Measurements from ENCODE around the gene TASP1. TPM values are rescaled to one million over a fixed set of nuclear protein-coding genes. Genes with fewer than 3 reads are reported as not detected.

The TASP1 gene
- total RNA-seq, 1 donor from 2014 or later: 4.8 TPM

DNA sequence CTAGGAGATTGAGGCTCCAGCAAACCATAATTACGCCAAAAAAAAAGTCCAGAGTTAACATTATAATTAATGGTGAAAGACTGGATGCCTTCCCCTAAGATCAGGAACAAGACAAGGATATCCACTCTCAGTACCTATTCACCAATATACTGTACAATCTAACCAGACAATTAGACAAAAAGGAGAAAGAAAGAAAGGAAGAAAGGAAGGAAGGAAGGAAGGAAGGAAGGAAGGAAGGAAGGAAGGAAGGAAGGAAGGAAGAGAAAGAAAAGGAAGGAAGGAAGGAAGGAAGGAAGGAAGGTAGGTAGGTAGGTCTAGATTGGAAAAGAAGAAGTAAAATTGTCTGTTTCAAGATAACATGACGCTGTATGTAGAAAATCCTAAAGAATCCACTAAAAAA, 50.7 kb downstream of the TASP1 start:
- no peak for DNase-seq (ENCODE audit: low read depth)
- no peak overlapping the region for H3K4me3 ChIP-seq (ENCODE audit: low read depth, low read length)
- TF ChIP-seq, protein P1, sequence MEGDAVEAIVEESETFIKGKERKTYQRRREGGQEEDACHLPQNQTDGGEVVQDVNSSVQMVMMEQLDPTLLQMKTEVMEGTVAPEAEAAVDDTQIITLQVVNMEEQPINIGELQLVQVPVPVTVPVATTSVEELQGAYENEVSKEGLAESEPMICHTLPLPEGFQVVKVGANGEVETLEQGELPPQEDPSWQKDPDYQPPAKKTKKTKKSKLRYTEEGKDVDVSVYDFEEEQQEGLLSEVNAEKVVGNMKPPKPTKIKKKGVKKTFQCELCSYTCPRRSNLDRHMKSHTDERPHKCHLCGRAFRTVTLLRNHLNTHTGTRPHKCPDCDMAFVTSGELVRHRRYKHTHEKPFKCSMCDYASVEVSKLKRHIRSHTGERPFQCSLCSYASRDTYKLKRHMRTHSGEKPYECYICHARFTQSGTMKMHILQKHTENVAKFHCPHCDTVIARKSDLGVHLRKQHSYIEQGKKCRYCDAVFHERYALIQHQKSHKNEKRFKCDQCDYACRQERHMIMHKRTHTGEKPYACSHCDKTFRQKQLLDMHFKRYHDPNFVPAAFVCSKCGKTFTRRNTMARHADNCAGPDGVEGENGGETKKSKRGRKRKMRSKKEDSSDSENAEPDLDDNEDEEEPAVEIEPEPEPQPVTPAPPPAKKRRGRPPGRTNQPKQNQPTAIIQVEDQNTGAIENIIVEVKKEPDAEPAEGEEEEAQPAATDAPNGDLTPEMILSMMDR (conservative IDR thresholded peaks at IDR 0.05; ENCODE audit: low read depth, low read length): no peak

DNA sequence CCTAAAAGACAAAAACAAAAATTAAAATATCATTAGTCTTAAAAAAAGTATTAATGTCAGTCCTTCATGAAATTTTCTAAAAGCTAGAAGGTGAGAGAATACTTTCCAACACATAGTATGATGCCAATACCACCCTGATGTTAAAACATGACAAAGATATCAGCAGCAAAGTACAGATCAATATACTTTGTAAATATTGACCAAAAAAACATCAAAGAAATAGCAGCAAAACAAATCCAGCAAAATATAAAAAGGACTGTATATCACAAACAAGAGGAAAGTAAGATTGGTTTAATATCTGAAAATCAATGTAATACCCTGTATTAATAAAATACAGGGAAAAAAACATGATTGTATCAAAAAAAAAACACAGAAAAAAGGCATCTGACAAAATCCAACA, 51.4 kb downstream of the TASP1 start:
- no peak for DNase-seq (ENCODE audit: low read depth)
- TF ChIP-seq, protein P1 (conservative IDR thresholded peaks at IDR 0.05; ENCODE audit: low read depth, low read length): no peak
- no peak overlapping the region for H3K4me3 ChIP-seq (ENCODE audit: low read depth, low read length)

DNA sequence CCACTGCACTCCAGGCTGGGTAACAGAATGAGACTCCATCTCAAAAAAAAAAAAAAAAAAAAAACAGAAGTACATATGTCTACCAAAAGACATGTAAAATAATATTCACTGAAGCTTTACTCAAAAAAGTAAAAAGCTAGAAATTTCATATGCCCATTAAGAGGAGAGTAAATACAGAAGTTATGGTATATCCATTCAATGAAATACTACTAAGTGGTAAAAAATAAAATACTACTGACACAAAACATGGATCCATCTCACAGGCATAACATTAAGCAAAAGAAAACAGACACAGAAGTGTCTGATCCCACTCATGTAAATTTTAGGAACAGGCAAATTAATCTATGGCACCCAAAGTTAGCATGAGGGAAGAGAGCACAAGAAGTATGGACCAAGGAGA, 52.6 kb downstream of the TASP1 start:
- no peak overlapping the region for H3K4me3 ChIP-seq (ENCODE audit: low read depth, low read length)
- TF ChIP-seq, protein P1 (conservative IDR thresholded peaks at IDR 0.05; ENCODE audit: low read depth, low read length): no peak
- no peak for DNase-seq (ENCODE audit: low read depth)

DNA sequence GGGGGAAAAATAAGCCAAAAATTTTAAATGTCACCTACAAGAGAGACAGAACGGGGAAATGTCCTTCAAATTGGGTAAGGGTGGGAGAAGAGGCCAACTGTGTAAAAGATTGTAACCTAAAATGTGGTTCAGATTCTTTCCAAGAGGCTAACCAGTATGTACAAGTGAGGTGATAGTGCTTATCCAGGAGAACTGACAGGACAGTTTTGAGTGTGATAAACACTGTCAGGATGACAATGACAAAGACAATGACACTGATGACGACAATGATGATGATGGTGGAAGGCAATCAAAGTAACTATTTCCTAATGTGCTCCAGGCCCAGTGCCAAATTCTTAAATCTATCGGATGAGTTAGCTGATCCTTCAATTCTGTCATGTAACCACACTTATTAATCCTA, 57.3 kb downstream of the TASP1 start:
- no peak overlapping the region for H3K4me3 ChIP-seq (ENCODE audit: low read depth, low read length)
- TF ChIP-seq, protein P1 (conservative IDR thresholded peaks at IDR 0.05; ENCODE audit: low read depth, low read length): no peak
- no peak for DNase-seq (ENCODE audit: low read depth)

DNA sequence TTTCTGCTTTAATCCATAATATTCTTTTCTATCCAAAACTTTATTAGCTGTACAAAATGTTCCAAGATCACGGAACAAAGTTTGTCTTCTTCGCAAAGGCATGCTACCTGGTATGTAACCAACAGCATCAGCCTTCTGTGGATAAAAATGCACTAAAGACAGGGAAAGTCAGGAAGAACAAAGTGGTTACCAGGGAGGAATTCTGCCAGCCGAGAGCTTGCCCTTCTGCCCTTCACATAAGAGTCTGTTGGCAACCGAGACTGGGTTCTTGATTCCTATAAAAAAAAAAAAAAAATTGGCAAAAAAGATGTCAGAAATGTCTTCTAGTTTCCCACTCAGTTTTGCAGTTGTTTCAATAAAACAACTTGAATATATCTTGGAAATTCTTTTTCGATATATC, 58.0 kb downstream of the TASP1 start:
- no peak overlapping the region for H3K4me3 ChIP-seq (ENCODE audit: low read depth, low read length)
- TF ChIP-seq, protein P1 (conservative IDR thresholded peaks at IDR 0.05; ENCODE audit: low read depth, low read length): no peak
- DNase-seq (ENCODE audit: low read depth): no peak

DNA sequence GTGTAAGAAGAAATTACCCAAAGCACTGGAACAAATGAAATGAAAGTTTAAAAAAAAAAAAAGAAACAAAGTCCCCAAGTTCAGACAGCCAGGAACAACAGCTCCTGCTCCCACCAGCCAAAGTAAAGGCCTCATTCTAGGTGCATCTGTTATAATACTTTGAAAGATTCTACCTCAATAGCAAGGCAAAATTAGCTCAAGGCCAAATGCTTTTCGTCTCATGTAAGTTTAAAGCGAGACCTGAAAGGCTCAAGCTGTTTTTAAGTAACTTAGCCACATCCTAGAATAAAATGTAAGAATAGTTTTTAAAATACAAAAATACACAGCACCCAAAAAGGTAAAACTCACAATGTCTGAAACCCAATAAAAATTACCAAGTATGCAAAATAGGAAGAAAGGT, 64.7 kb downstream of the TASP1 start:
- H3K4me3 ChIP-seq (ENCODE audit: low read depth, low read length): no peak overlapping the region
- TF ChIP-seq, protein P1 (conservative IDR thresholded peaks at IDR 0.05; ENCODE audit: low read depth, low read length): no peak
- no peak for DNase-seq (ENCODE audit: low read depth)

DNA sequence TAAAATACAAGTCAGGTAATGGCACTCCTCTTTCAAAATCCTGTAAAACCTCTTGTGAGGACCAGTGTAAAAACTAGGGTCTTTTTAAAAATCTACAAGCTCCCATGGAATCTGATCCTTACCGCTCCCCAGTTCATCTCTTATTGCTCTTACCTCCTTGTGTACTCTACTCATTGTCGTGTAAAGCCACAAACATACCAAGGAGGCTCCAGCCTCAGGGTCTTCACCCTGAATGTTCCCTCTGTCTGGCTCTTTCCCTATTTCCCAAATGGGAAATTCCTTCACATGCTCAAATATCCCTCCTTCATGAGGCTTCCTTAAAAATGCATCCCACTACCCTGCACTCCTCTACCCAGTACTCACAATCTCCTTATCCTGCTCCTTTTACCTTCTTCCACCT, 67.1 kb downstream of the TASP1 start:
- H3K4me3 ChIP-seq (ENCODE audit: low read depth, low read length): no peak overlapping the region
- no peak for DNase-seq (ENCODE audit: low read depth)
- TF ChIP-seq, protein P1 (conservative IDR thresholded peaks at IDR 0.05; ENCODE audit: low read depth, low read length): no peak

All from epithelial cell of proximal tubule (primary cell).